Astrocyte (in vitro differentiated cells and primary cell): ENCODE data around the gene VPS72. TPM values are rescaled to one million over a fixed set of nuclear protein-coding genes. Genes with fewer than 3 reads are reported as not detected.
A peak's percentile ranks its signal among the peaks of the same experiment; 100 is the strongest.

Experiments used
- DNase-seq: peaks from one replicate; pipeline ENCODE4 v3.0.0-alpha.2; 2010; ENCODE audit warnings: low read depth
- FAIRE-seq: peaks from 2 replicates; lab custom pipeline; 2011; peaks lifted over from hg19 to GRCh38; lab: Jason Lieb, UNC
- H2AFZ ChIP-seq: 2 replicates; pipeline ENCODE4 v1.6.0; 2012; ENCODE audit warnings: low read depth, low read length, inconsistent platforms
- H3K27ac ChIP-seq: 2 replicates; pipeline ENCODE4 v1.5.1; 2011; ENCODE audit warnings: low read depth, low read length, inconsistent platforms
- H3K27me3 ChIP-seq: 2 replicates; pipeline ENCODE4 v1.6.0; 2011; ENCODE audit warnings: low read length, inconsistent platforms; ENCODE audit not compliant: insufficient read depth
- H3K36me3 ChIP-seq: 2 replicates; pipeline ENCODE4 v1.5.1; 2011; ENCODE audit warnings: low read length, inconsistent platforms; ENCODE audit not compliant: insufficient read depth
- H3K4me1 ChIP-seq: 2 replicates; pipeline ENCODE4 v1.5.1; 2011; ENCODE audit warnings: low read length, inconsistent platforms; ENCODE audit not compliant: insufficient read depth
- H3K4me2 ChIP-seq: 2 replicates; pipeline ENCODE4 v1.6.0; 2012; ENCODE audit warnings: low read length, inconsistent platforms
- H3K4me3 ChIP-seq: 2 replicates; pipeline ENCODE4 v1.5.1; 2011; ENCODE audit warnings: low read depth, mild to moderate bottlenecking, low read length, inconsistent platforms; ENCODE audit not compliant: insufficient read depth
- H3K79me2 ChIP-seq: 2 replicates; pipeline ENCODE4 v1.6.0; 2012; ENCODE audit warnings: mild to moderate bottlenecking, low read length, inconsistent platforms; ENCODE audit not compliant: insufficient read depth
- H3K9ac ChIP-seq: 2 replicates; pipeline ENCODE4 v1.6.0; 2012; ENCODE audit warnings: mild to moderate bottlenecking, low read length, inconsistent platforms
- H3K9me3 ChIP-seq: 2 replicates; pipeline ENCODE4 v1.5.1; 2012; ENCODE audit warnings: low read depth, mild to moderate bottlenecking, low read length, inconsistent platforms; ENCODE audit not compliant: insufficient read depth
- H4K20me1 ChIP-seq: 2 replicates; pipeline ENCODE4 v1.6.0; 2012; ENCODE audit warnings: low read length, inconsistent platforms; ENCODE audit not compliant: insufficient read depth
- H3K27ac Mint-ChIP-seq: one replicate; pipeline ENCODE4 v1.8.0; 2021; ENCODE audit warnings: mild to moderate bottlenecking, mixed read lengths; ENCODE audit not compliant: unreplicated experiment
- H3K27me3 Mint-ChIP-seq: one replicate; pipeline ENCODE4 v1.8.0; 2021; ENCODE audit warnings: low read depth, mixed read lengths; ENCODE audit not compliant: unreplicated experiment
- H3K36me3 Mint-ChIP-seq: one replicate; pipeline ENCODE4 v1.8.0; 2021; ENCODE audit warnings: low read depth, mixed read lengths; ENCODE audit not compliant: unreplicated experiment
- H3K4me1 Mint-ChIP-seq: one replicate; pipeline ENCODE4 v1.8.0; 2021; ENCODE audit warnings: low read depth, mixed read lengths; ENCODE audit not compliant: unreplicated experiment
- H3K4me3 Mint-ChIP-seq: one replicate; pipeline ENCODE4 v1.8.0; 2021; ENCODE audit warnings: mild to moderate bottlenecking, moderate library complexity, mixed read lengths; ENCODE audit not compliant: unreplicated experiment
- H3K9me3 Mint-ChIP-seq: one replicate; pipeline ENCODE4 v1.8.0; 2021; ENCODE audit warnings: mild to moderate bottlenecking, mixed read lengths; ENCODE audit not compliant: unreplicated experiment
- EZH2 ChIP-seq: IDR thresholded peaks from 2 replicates; pipeline ENCODE4 v1.6.1; 2012; ENCODE audit warnings: mild to moderate bottlenecking, low read length, inconsistent platforms; ENCODE audit not compliant: insufficient read depth
- total RNA-seq: library from RNA; stranded (reverse); gene quantifications from 2 replicates; pipeline ENCODE4 v1.2.1, GENCODE V29; 2021
- TF ChIP-seq, protein P1 (sequence below): IDR thresholded peaks from 2 replicates; pipeline ENCODE4 v1.5.1; 2011; ENCODE audit warnings: low read depth, mild to moderate bottlenecking, inconsistent platforms, low read length, moderate library complexity; ENCODE audit not compliant: insufficient read depth

VPS72 gene
- total RNA-seq, 1 donor from 2014 or later = 59.0 TPM

DNA sequence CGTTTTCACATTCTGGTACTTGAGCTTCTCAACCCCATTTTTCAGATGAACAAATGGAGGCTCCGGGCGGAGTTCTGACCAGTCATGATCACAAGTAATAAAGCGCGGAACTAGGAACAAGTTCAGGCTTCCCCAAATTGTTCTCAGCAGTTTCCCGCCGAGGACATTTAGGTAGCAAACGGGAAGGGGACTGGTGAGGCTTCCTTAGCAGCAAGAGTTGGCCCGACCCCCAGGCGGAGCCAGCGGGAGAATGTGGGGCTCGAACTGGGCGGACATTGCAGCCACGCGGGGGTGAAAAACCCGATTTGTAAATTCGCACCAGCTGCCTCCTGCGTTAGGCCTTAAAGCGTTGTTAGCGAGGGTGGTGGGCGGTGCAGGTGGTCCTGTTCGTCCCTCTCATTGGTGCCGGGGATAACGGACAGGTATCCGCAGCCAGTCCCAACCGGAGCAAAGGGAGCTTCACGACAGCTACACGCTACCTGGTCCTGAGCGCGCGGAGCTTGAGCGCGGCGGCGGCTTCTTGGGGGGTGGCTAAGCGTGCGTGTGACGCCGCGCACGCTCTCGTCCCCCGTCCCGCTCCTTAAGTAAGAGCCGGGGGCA is 58.9 kb downstream of the VPS72 start:
- H3K27me3 ChIP-seq = peaks cover 2% of the 10 kb centered on the region
- peak overlapping the region; percentile 83 for H3K4me2 ChIP-seq
- no peaks in the 10 kb centered on the region for H3K9me3 ChIP-seq
- H3K27ac ChIP-seq = no peak overlapping the region
- TF ChIP-seq EZH2 = no peak
- TF ChIP-seq, protein P1, sequence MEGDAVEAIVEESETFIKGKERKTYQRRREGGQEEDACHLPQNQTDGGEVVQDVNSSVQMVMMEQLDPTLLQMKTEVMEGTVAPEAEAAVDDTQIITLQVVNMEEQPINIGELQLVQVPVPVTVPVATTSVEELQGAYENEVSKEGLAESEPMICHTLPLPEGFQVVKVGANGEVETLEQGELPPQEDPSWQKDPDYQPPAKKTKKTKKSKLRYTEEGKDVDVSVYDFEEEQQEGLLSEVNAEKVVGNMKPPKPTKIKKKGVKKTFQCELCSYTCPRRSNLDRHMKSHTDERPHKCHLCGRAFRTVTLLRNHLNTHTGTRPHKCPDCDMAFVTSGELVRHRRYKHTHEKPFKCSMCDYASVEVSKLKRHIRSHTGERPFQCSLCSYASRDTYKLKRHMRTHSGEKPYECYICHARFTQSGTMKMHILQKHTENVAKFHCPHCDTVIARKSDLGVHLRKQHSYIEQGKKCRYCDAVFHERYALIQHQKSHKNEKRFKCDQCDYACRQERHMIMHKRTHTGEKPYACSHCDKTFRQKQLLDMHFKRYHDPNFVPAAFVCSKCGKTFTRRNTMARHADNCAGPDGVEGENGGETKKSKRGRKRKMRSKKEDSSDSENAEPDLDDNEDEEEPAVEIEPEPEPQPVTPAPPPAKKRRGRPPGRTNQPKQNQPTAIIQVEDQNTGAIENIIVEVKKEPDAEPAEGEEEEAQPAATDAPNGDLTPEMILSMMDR = no peak
- Mint-ChIP-seq H3K9me3 (peaks cover 2% of the 10 kb centered on the region), H3K27ac (no peak overlapping the region), H3K4me3 (peak overlapping the region; percentile 69), H3K27me3 (peaks cover 37% of the 10 kb centered on the region), H3K4me1 (no peaks in the 10 kb centered on the region), H3K36me3 (peaks cover 20% of the 10 kb centered on the region)
- DNase-seq = peak; percentile 86
- H2AFZ ChIP-seq = peak overlapping the region; percentile 79
- FAIRE-seq = no peak
- H3K79me2 ChIP-seq = no peaks in the 10 kb centered on the region
- H3K4me3 ChIP-seq = peak overlapping the region; percentile 54
- no peaks in the 10 kb centered on the region for H3K36me3 ChIP-seq
- H4K20me1 ChIP-seq = no peaks in the 10 kb centered on the region
- peaks cover 9% of the 10 kb centered on the region for H3K4me1 ChIP-seq
- peak overlapping the region; percentile 52 for H3K9ac ChIP-seq

DNA sequence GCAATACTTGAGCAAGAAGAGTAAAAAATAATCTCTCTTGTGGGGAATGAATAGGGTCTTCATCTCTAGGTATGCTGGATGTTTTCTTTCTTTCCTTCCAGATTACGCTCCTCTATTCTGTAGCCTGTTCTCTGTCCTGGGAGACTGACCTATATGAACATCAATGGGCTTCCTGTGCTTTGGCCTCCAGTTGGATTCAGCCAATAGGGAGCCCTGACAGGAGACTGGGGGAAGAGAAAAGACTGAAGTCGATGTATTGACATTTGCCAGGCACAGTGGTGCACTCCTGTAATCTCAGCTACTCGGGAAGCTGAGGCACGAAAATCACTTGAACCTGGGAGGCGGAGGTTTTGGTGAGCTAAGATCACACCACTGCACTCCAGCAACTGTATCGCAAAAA is 61.2 kb downstream of the VPS72 start:
- Histone ChIP-seq H3K36me3 (no peaks in the 10 kb centered on the region), H3K4me2 (no peak overlapping the region), H3K9ac (no peak overlapping the region), H3K9me3 (no peaks in the 10 kb centered on the region), H3K79me2 (no peaks in the 10 kb centered on the region), H3K4me3 (no peak overlapping the region), H3K4me1 (peaks cover 9% of the 10 kb centered on the region), H4K20me1 (no peaks in the 10 kb centered on the region), H2AFZ (no peak overlapping the region), H3K27ac (no peak overlapping the region), H3K27me3 (peaks cover 2% of the 10 kb centered on the region)
- peaks cover 1% of the 10 kb centered on the region for H3K36me3 Mint-ChIP-seq
- no peak for TF ChIP-seq EZH2
- TF ChIP-seq, protein P1 = no peak
- no peak for FAIRE-seq
- no peak for DNase-seq
- H3K27me3 Mint-ChIP-seq = peaks cover 22% of the 10 kb centered on the region
- no peak overlapping the region for H3K4me3 Mint-ChIP-seq
- H3K4me1 Mint-ChIP-seq = peaks cover 4% of the 10 kb centered on the region
- no peak overlapping the region for H3K27ac Mint-ChIP-seq
- H3K9me3 Mint-ChIP-seq = no peaks in the 10 kb centered on the region

Other genes with a start within 250 kb of the VPS72 start
- 177 and 189 TPM in 2 replicates for gene CERS2, start 215.4 kb downstream of the VPS72 start, total RNA-seq
- not detected in 2 replicates for gene ANXA9, start 207.9 kb downstream of the VPS72 start, total RNA-seq
- gene MINDY1, start 183.3 kb downstream of the VPS72 start, total RNA-seq = 8.5 and 8.8 TPM in 2 replicates
- 14.3 and 17.6 TPM in 2 replicates for gene PRUNE1, start 181.7 kb downstream of the VPS72 start, total RNA-seq
- 0.29 and 0.73 TPM in 2 replicates for gene BNIPL, start 153.6 kb downstream of the VPS72 start, total RNA-seq
- 1.3 and 1.7 TPM in 2 replicates for gene C1orf56, start 142.4 kb downstream of the VPS72 start, total RNA-seq
- 107 and 116 TPM in 2 replicates for gene CDC42SE1, start 130.6 kb downstream of the VPS72 start, total RNA-seq
- 69.3 and 77.4 TPM in 2 replicates for gene MLLT11, start 129.8 kb downstream of the VPS72 start, total RNA-seq
- gene GABPB2, start 119.4 kb downstream of the VPS72 start, total RNA-seq = 3.6 and 3.8 TPM in 2 replicates
- 7.4 and 7.5 TPM in 2 replicates for gene SEMA6C, start 43.6 kb downstream of the VPS72 start, total RNA-seq
- gene TNFAIP8L2, start 33.5 kb downstream of the VPS72 start, total RNA-seq = not detected in 2 replicates
- 9.5 and 9.9 TPM in 2 replicates for gene LYSMD1, start 24.3 kb downstream of the VPS72 start, total RNA-seq
- gene SCNM1, start 24.1 kb downstream of the VPS72 start, total RNA-seq = 64.3 and 66.5 TPM in 2 replicates
- gene TMOD4, start 14.2 kb downstream of the VPS72 start, total RNA-seq = 1.4 TPM in 1 of 2 replicates, not detected in the other
- 104 and 121 TPM in 2 replicates for gene PIP5K1A, start 8.4 kb upstream of the VPS72 start, total RNA-seq
- 154 and 171 TPM in 2 replicates for gene PSMD4, start 64.5 kb upstream of the VPS72 start, total RNA-seq
- 15.4 and 19.1 TPM in 2 replicates for gene ZNF687, start 92.1 kb upstream of the VPS72 start, total RNA-seq
- 59.4 and 67.8 TPM in 2 replicates for gene PI4KB, start 137.2 kb upstream of the VPS72 start, total RNA-seq
- gene RFX5, start 157.1 kb upstream of the VPS72 start, total RNA-seq = 55.3 and 61.3 TPM in 2 replicates
- gene SELENBP1, start 182.5 kb upstream of the VPS72 start, total RNA-seq = 7.2 and 7.3 TPM in 2 replicates
- gene PSMB4, start 209.4 kb upstream of the VPS72 start, total RNA-seq = 314 and 316 TPM in 2 replicates